Measurements from ENCODE around the gene CFAP53. TPM values are rescaled to one million over a fixed set of nuclear protein-coding genes. Genes with fewer than 3 reads are reported as not detected.
"Not testable (repeated sequence)": the region's sequence is repeated elsewhere in the genome, so short reads cannot be mapped to it uniquely, and the experiment has no call there.

Gene CFAP53
- polyA plus RNA-seq, 2 donors, result 0.13 to 0.33 TPM

DNA sequence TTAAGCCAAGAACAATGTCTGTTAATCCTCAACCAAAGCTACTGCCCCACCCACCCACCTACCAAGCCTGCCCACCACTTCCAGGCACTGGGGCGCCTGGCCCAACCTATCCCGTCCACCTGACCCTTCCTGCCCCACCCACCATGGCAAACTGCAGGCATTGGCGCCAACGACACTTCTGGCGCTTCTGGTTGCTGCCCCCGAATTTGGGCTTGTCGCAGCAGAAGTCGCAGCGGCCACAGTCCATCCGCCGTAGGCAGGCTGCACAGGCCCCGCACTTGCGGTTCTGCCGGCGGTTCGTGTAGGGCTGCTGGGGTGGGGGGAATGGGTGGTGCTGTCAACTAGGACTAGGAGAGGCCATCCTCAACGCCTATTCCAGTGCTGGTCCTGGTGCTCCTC, 7.7 kb upstream of the CFAP53 start:
- Histone ChIP-seq H3K27ac (ENCODE audit: low read depth in 2 of 2, low read length in 1 of 2) (peak overlapping the region in 1 of 2 donors; percentile 15), H3K27me3 (ENCODE audit: control insufficient read depth in 1 of 2, insufficient read depth in 2 of 2, low read length in 2 of 2) (no peaks in the 10 kb centered on the region), H3K9me3 (ENCODE audit: control insufficient read depth in 2 of 2, insufficient read depth in 1 of 2, low read depth in 1 of 2, low read length in 1 of 2) (no peaks in the 10 kb centered on the region), H3K4me1 (ENCODE audit: control insufficient read depth in 2 of 2, insufficient read depth in 2 of 2, low read length in 1 of 2) (peaks cover 2 to 3% of the 10 kb centered on the region in 2 donors), H3K4me3 (ENCODE audit: low read depth in 1 of 2, low read length in 2 of 2) (no peak overlapping the region), H3K36me3 (ENCODE audit: control insufficient read depth in 2 of 2, insufficient read depth in 2 of 2, low read length in 1 of 2) (peaks cover 42 to 64% of the 10 kb centered on the region in 2 donors)
- 95% methylated on average over 17 of the region's 17 CpGs for WGBS, 2 donors

DNA sequence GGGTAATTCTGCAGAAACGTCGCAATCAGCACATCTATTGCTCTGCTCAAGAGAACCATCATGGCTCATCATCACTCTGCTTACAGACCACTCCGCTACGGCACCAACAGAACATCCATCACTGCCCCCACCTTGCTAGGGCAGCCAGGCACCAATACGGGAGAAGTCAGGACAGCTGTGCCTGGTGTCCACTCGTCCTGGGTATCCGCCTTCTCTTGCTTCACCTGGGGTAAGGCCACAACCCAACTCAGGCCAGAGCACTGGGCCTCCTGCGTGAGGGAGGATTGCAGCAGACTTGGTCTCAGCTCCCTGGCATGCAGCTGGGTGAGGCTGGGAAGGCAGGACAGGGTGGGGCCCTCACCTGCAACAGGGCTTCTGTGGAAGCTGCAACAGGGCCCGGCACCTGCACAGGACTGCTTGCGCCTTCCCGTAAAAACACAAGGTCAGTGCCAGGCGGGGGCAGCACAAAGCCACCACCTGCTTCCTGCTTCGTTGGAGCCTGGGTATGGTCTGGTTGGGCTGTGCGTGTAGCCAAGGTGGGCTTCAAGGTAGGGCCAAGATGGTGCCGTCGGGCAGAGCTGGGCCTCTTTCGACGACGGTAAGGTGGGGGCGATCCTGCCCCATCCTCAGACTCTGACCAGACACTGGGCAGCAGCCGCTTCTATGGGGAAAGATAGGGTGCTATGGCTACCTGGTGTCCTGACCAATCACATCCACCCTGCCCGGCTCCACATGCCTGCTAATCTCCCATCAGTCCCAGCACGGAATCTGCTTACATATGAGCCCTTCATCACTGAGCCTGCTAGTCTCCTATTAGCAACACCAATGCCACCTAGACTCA, 7.1 kb upstream of the CFAP53 start:
- H3K4me1 ChIP-seq (ENCODE audit: control insufficient read depth in 2 of 2, insufficient read depth in 2 of 2, low read length in 1 of 2), result peaks cover 2 to 3% of the 10 kb centered on the region in 2 donors
- H3K36me3 ChIP-seq (ENCODE audit: control insufficient read depth in 2 of 2, insufficient read depth in 2 of 2, low read length in 1 of 2), result peaks cover 42 to 64% of the 10 kb centered on the region in 2 donors
- H3K9me3 ChIP-seq (ENCODE audit: control insufficient read depth in 2 of 2, insufficient read depth in 1 of 2, low read depth in 1 of 2, low read length in 1 of 2), result no peaks in the 10 kb centered on the region
- no peak overlapping the region for H3K4me3 ChIP-seq (ENCODE audit: low read depth in 1 of 2, low read length in 2 of 2)
- WGBS, 2 donors, result 90 to 93% methylated on average over 23 of the region's 23 CpGs
- H3K27ac ChIP-seq (ENCODE audit: low read depth in 2 of 2, low read length in 1 of 2), result no peak overlapping the region
- no peaks in the 10 kb centered on the region for H3K27me3 ChIP-seq (ENCODE audit: control insufficient read depth in 1 of 2, insufficient read depth in 2 of 2, low read length in 2 of 2)

DNA sequence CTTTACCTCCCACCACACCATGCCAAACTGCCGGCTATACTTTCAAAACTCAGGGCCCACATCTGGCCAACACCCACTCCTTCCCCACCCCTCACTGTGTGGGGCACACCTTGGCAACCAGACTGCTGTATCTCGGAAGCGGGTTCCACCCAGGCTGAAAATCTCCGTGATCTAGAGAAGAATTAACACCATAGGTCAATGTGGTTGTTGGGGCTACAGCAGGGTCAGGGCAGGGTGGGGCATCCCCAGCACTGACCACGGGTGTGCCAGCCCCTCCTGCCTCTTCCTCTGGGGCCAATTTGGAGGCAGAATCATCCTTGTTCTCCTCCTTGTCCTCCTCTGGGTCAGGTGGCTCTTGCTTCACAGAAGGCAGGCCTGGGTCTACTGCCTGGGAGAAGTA, 6.3 kb upstream of the CFAP53 start:
- no peaks in the 10 kb centered on the region for H3K9me3 ChIP-seq (ENCODE audit: control insufficient read depth in 2 of 2, insufficient read depth in 1 of 2, low read depth in 1 of 2, low read length in 1 of 2)
- H3K36me3 ChIP-seq (ENCODE audit: control insufficient read depth in 2 of 2, insufficient read depth in 2 of 2, low read length in 1 of 2), result peaks cover 42 to 64% of the 10 kb centered on the region in 2 donors
- no peaks in the 10 kb centered on the region for H3K27me3 ChIP-seq (ENCODE audit: control insufficient read depth in 1 of 2, insufficient read depth in 2 of 2, low read length in 2 of 2)
- H3K4me1 ChIP-seq (ENCODE audit: control insufficient read depth in 2 of 2, insufficient read depth in 2 of 2, low read length in 1 of 2), result peaks cover 2 to 3% of the 10 kb centered on the region in 2 donors
- no peak overlapping the region for H3K4me3 ChIP-seq (ENCODE audit: low read depth in 1 of 2, low read length in 2 of 2)
- whole genome bisulfite sequencing, 2 donors, result 82 to 96% methylated on average over 5 of the region's 5 CpGs
- H3K27ac ChIP-seq (ENCODE audit: low read depth in 2 of 2, low read length in 1 of 2), result no peak overlapping the region

DNA sequence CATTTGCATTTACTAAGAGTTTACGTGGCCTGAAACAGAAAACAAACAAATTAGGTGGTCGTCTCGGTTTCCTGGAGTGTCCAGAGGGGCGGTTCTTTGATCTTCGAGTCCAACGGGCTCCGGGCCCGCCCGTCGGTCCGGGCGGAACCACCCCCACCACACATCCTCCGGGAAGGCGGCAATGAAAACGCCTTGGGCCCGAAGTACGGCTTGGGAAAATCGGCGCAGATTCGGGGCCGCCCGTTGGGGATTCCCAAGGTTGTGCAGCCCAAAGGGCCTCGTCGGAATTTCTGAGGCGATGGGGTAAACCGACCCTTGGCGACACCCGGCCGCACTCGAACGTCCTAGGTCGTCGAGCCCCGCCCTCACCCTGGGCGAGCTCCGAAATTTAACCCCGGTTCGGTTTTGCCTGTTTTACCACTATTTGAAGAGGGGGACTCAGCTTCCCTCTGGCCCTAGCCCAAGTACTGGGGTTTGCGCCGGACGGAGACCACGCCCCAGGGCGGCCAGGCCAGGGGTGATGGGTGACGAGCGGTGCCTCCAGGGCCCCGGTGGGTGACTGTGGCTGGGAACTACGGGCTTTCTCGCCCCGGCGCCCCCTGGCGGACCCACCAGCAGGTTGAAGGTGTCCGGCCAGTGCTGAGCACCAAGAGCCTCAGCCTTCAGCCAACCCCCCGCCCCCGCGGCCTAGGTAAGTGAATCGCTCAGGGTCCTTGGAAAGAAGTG, 1.9 kb upstream of the CFAP53 start:
- 15 to 18% methylated on average over 56 of the region's 56 CpGs for WGBS, 2 donors
- Histone ChIP-seq H3K4me1 (ENCODE audit: control insufficient read depth in 2 of 2, insufficient read depth in 2 of 2, low read length in 1 of 2) (peaks cover 0 to 2% of the 10 kb centered on the region in 2 donors), H3K4me3 (ENCODE audit: low read depth in 1 of 2, low read length in 2 of 2) (peak overlapping the region; percentile 50 to 51), H3K36me3 (ENCODE audit: control insufficient read depth in 2 of 2, insufficient read depth in 2 of 2, low read length in 1 of 2) (peaks cover 6 to 25% of the 10 kb centered on the region in 2 donors), H3K27ac (ENCODE audit: low read depth in 2 of 2, low read length in 1 of 2) (peak overlapping the region; percentile 32 to 68), H3K9me3 (ENCODE audit: control insufficient read depth in 2 of 2, insufficient read depth in 1 of 2, low read depth in 1 of 2, low read length in 1 of 2) (no peaks in the 10 kb centered on the region), H3K27me3 (ENCODE audit: control insufficient read depth in 1 of 2, insufficient read depth in 2 of 2, low read length in 2 of 2) (no peaks in the 10 kb centered on the region)

DNA sequence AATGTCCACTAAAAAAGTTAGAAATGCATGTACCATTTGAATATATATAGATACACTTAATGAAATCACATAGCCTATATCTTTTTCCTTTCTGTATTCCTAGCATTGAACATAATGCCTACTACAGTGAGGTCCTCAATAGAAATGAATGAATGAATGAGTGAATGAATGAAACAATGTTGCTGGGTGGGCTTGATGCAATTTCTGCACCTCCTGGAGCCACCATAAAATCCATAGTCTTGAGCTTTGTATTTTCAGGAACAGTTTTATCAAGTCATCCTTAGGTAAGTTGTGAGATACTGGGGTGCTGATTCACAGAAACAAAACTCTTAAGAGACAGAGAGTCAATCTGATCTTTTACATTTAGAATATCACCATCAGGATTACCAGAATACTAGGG, 3.3 kb downstream of the CFAP53 start:
- no peaks in the 10 kb centered on the region for H3K36me3 ChIP-seq (ENCODE audit: control insufficient read depth in 2 of 2, insufficient read depth in 2 of 2, low read length in 1 of 2)
- H3K27me3 ChIP-seq (ENCODE audit: control insufficient read depth in 1 of 2, insufficient read depth in 2 of 2, low read length in 2 of 2), result no peaks in the 10 kb centered on the region
- no peaks in the 10 kb centered on the region for H3K9me3 ChIP-seq (ENCODE audit: control insufficient read depth in 2 of 2, insufficient read depth in 1 of 2, low read depth in 1 of 2, low read length in 1 of 2)
- H3K4me1 ChIP-seq (ENCODE audit: control insufficient read depth in 2 of 2, insufficient read depth in 2 of 2, low read length in 1 of 2), result peaks cover 0 to 2% of the 10 kb centered on the region in 2 donors
- H3K27ac ChIP-seq (ENCODE audit: low read depth in 2 of 2, low read length in 1 of 2), result no peak overlapping the region
- no peak overlapping the region for H3K4me3 ChIP-seq (ENCODE audit: low read depth in 1 of 2, low read length in 2 of 2)

DNA sequence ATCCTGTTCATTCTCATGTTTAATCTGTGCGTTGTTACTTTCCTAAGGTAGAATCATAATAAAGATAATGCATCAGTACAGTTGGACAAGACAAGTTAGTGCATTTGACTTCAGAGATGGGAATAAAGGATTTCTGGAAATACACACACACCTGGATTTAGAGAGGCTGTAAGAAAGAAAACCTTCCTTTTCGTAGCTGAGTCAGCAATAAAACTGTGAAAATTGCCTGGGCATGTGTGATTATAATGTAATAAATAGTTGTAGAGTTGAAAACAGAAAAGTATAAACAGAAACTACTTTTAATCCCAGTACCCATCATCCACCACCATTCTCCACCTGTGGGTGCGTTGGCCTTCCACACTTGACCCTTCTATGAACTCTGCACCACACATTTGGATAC, 15.4 kb downstream of the CFAP53 start:
- Histone ChIP-seq H3K36me3 (ENCODE audit: control insufficient read depth in 2 of 2, insufficient read depth in 2 of 2, low read length in 1 of 2) (no peaks in the 10 kb centered on the region), H3K4me1 (ENCODE audit: control insufficient read depth in 2 of 2, insufficient read depth in 2 of 2, low read length in 1 of 2) (no peaks in the 10 kb centered on the region), H3K9me3 (ENCODE audit: control insufficient read depth in 2 of 2, insufficient read depth in 1 of 2, low read depth in 1 of 2, low read length in 1 of 2) (peaks cover 0 to 2% of the 10 kb centered on the region in 2 donors), H3K4me3 (ENCODE audit: low read depth in 1 of 2, low read length in 2 of 2) (no peak overlapping the region), H3K27ac (ENCODE audit: low read depth in 2 of 2, low read length in 1 of 2) (no peak overlapping the region), H3K27me3 (ENCODE audit: control insufficient read depth in 1 of 2, insufficient read depth in 2 of 2, low read length in 2 of 2) (no peaks in the 10 kb centered on the region)
- WGBS, 2 donors, result 73 to 84% methylated on average over 3 of the region's 3 CpGs

DNA sequence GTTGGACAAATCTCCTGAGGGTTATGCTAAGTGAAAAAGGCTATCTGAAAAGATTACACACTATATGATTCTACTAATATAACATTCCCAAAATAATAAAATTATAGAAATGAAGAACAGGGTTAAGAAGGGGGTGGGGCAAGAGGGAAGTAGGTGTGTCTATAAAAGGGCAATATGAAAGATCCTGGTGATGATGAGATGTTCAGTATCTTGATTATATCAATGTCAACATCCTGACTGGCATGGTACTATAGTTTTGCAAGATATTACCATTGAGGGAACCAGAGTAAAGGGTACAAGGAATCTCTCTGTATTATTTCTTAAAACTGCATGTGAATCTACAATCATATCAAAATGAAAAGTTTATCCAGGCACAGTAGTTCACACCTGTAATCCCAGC, 16.7 kb downstream of the CFAP53 start:
- Histone ChIP-seq H3K4me3 (ENCODE audit: low read depth in 1 of 2, low read length in 2 of 2) (no peak overlapping the region), H3K9me3 (ENCODE audit: control insufficient read depth in 2 of 2, insufficient read depth in 1 of 2, low read depth in 1 of 2, low read length in 1 of 2) (peaks cover 0 to 2% of the 10 kb centered on the region in 2 donors), H3K27me3 (ENCODE audit: control insufficient read depth in 1 of 2, insufficient read depth in 2 of 2, low read length in 2 of 2) (no peaks in the 10 kb centered on the region), H3K36me3 (ENCODE audit: control insufficient read depth in 2 of 2, insufficient read depth in 2 of 2, low read length in 1 of 2) (no peaks in the 10 kb centered on the region), H3K27ac (ENCODE audit: low read depth in 2 of 2, low read length in 1 of 2) (no peak overlapping the region), H3K4me1 (ENCODE audit: control insufficient read depth in 2 of 2, insufficient read depth in 2 of 2, low read length in 1 of 2) (no peaks in the 10 kb centered on the region)

DNA sequence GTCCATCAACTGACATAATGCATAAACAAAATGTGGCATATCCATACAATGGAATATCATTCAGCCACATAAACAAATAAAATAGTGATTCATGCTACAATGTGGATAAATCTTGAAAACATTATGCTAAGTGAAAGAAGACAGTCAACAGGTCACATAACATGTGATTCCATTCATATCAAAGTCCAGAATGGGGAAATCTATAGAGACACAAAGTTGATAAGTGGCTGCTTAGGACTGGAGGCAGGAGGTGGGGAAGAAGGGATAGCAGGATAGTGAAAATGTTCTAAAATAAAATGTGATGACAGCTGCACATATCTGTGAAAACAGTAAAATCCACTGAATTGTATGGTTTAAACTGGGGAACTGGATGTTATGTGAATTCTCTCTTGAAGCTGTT, 18.7 kb downstream of the CFAP53 start:
- H3K4me1 ChIP-seq (ENCODE audit: control insufficient read depth in 2 of 2, insufficient read depth in 2 of 2, low read length in 1 of 2), result no peaks in the 10 kb centered on the region
- no peaks in the 10 kb centered on the region for H3K36me3 ChIP-seq (ENCODE audit: control insufficient read depth in 2 of 2, insufficient read depth in 2 of 2, low read length in 1 of 2)
- H3K9me3 ChIP-seq (ENCODE audit: control insufficient read depth in 2 of 2, insufficient read depth in 1 of 2, low read depth in 1 of 2, low read length in 1 of 2), result peaks cover 0 to 2% of the 10 kb centered on the region in 2 donors

DNA sequence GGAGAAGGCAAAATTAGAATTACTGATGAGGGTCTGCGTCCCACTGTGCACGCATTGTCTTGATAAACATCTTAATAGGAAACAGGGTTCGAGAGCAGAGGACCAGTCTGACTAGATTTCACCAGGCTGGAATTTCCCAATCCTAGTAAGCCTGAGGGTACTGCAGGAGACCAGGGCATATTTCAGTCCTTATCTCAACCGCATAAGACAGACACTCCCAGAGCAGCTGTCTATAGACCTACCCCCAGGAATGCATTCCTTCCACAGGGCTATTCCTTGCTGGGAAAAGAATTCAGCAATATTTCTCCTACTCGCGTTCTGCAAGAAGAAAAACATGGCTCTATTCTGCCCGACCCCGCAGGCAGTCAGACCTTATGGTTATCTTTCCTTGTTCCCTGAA, 24.5 kb downstream of the CFAP53 start:
- 80 to 87% methylated on average over 8 of the region's 8 CpGs for WGBS, 2 donors
- not testable (repeated sequence) for H3K4me1 ChIP-seq (ENCODE audit: control insufficient read depth in 2 of 2, insufficient read depth in 2 of 2, low read length in 1 of 2); H3K9me3 ChIP-seq (ENCODE audit: control insufficient read depth in 2 of 2, insufficient read depth in 1 of 2, low read depth in 1 of 2, low read length in 1 of 2); H3K4me3 ChIP-seq (ENCODE audit: low read depth in 1 of 2, low read length in 2 of 2); H3K36me3 ChIP-seq (ENCODE audit: control insufficient read depth in 2 of 2, insufficient read depth in 2 of 2, low read length in 1 of 2); H3K27me3 ChIP-seq (ENCODE audit: control insufficient read depth in 1 of 2, insufficient read depth in 2 of 2, low read length in 2 of 2); H3K27ac ChIP-seq (ENCODE audit: low read depth in 2 of 2, low read length in 1 of 2)

More for the DNA sequence above, 18.7 kb downstream of the CFAP53 start:
- no peak overlapping the region for H3K27ac ChIP-seq (ENCODE audit: low read depth in 2 of 2, low read length in 1 of 2)
- H3K4me3 ChIP-seq (ENCODE audit: low read depth in 1 of 2, low read length in 2 of 2), result no peak overlapping the region
- no peaks in the 10 kb centered on the region for H3K27me3 ChIP-seq (ENCODE audit: control insufficient read depth in 1 of 2, insufficient read depth in 2 of 2, low read length in 2 of 2)
